HG03045 (cell line): ENCODE data around the gene MGMT.
"Not testable (repeated sequence)": the region's sequence is repeated elsewhere in the genome, so short reads cannot be mapped to it uniquely, and the experiment has no call there.

Experiments
- ATAC-seq: cut with Tn5 transposase; IDR thresholded peaks from one replicate; pipeline ENCODE4 v1.9.1; 2021; ENCODE audit warnings: mild to moderate bottlenecking, moderate library complexity; ENCODE audit not compliant: unreplicated experiment

Gene MGMT

GRCh38 chr10:129466703-129467358, at the start of gene MGMT:
MGMT (plus strand) TSS chr10:129467241.
- peak; percentile 93 for ATAC-seq

DNA sequence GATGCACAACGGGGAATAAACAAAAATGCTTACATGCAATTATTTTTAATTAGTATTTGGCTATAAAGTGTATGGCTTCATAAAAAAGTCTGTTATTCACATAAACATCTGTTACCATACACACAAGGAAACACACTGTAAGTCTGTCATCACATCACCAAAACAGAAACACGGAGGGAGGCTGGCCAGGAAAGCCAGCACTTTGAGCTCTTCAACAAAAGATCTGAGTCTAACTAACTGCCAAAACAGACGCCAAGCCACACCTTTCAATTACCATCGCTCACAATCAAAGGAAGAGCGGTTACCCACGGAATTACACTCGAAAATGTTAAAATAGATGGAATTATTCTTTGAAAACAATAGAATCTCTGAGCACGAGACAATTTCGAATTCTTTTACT, 49.2 kb upstream of the MGMT start:
- no peak for ATAC-seq

DNA sequence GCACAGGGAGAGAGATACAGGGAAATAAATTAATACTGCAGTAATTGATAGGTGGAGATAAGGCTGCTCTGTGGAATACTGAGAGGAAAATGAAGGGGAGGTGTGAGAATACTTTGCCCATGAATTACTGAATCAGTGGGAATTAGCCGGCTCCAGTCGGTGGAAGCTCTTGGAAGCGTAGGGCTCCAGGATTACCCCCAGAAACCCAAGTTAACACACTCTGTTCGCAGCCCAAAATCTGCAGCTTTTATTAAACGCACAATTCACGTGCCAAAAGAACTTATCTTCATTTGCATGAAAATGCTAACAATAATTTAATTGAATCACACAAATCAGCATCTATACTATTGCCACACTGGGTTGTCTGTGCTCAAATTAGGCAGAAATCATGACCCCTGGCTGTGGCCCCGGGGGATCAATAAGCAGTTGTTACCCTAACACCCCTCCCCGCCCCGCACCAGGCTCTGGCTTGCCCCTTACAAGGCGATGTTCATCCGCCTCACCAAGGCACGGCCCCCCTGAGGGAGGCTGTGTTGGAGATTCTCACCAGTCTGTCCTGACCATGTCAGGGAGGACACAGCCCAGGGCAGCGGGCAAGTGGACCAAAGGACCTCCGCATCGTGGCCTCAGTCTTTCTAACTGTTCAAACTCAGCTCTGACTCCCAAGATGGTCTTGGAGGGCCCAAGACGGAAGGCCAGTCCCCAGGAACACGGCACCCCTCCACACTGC, 48.4 kb upstream of the MGMT start:
- no peak for ATAC-seq

- no peak for ATAC-seq
These were observed 47.6 kb upstream of the MGMT start for GRCh38 chr10:129419397-129419796.

DNA sequence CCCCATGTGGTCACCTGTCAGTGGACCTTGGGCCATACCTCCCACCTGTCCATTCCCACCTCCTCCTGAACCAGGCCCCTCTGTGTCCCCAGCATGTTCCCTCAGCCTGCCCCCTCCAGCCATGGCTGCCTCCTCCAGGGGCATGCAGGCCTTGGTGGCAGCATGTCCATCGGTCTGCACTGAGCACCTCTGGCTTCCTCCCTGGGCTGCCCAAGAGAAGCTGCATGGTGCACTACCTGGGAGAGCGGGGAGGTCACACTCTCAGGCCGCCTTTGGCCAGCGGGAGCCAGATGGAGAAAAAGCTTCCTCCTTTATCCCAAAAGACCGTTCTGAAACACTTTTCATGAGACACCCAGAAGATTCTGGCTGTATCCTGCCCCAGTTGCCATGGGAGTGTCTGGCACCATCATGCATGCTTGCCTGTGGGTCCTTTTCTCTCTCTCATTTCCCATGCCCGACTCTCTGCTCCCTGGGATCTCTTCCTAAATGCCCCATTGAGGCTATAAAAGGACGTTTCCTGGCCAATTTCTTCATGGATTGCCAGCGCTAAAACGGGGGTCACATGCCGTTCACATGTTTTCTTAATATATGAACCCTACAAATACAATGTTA, 45.5 kb upstream of the MGMT start:
- no peak for ATAC-seq

DNA sequence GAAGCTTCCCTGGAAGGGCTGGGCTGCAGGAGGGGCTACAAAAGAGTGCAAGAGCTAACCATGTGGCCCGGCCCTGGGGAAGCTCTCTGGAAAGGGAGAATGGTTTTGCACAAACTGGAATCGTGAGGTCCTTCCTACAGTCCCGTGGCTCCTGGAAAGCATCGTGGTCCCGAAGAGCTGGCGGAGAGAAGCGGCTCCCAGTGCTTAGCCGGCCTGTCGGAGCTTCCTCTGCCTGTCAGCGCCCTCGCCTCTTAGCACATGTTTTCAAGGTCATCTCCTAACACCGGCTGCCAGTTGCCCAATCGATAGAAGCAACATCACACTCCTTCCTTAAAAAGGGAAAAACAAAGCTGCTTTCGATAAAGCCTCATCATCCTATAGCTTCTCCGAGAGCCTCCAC, 42.1 kb upstream of the MGMT start:
- no peak for ATAC-seq

- ATAC-seq, result no peak
These were observed 40.4 kb upstream of the MGMT start for GRCh38 chr10:129426606-129427005.

DNA sequence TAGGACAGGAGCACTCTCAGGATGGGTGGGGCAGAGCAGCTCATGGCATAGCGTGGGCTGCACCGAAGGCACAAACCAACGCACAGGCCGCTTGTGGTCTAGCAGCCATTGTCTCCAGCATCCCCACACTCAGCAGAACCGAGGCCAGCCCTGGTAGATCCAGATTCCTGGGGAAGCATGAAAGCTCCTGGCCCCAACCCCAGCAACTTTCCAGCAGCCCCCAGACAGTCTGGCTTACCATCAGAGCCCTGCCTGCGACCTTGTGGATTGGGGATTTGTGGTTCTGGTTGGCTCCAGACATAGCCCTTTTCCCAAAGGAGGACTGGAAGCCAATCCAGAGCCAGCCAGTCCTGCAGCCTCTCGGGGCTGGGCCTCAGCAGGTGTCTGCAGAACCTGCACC, 33.8 kb upstream of the MGMT start:
- no peak for ATAC-seq

DNA sequence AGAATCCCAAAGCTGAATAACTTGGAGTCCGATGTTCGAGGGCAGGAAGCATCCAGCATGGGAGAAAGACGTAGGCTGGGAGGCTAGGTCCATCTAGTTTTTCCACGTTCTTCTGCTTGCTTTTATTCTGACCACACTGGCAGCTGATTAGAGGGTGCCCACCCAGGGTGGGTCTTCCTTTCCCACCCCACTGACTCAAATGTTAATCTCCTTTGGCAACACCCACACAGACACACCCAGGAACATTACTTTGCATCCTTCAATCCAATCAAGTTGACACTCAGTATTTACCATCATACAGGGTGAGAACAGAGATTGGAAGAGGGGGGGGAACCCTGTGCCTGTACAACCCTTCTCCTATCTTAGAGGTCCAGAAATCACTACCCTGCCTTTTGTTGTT, 31.3 kb upstream of the MGMT start:
- ATAC-seq, result not testable (repeated sequence)

DNA sequence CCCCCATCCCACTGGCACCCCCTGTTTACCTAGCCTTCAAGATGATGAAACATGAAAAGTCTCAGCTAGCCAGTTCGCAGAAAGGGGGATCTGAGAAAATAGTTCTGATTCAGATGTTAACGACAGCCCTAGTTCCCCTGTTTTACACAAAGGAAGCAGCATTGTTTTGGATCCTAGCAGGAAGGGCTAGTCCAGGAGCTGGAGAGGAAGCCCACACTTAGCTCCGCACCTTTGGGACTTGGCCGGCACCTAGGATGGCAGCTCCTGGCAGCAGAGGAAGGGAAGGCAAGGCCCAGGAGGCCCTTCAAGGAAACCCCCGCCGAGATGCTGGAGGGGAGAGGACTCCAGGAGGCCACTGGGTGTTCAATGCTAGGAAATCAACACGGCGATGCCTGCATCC, 29.0 kb upstream of the MGMT start:
- no peak for ATAC-seq

DNA sequence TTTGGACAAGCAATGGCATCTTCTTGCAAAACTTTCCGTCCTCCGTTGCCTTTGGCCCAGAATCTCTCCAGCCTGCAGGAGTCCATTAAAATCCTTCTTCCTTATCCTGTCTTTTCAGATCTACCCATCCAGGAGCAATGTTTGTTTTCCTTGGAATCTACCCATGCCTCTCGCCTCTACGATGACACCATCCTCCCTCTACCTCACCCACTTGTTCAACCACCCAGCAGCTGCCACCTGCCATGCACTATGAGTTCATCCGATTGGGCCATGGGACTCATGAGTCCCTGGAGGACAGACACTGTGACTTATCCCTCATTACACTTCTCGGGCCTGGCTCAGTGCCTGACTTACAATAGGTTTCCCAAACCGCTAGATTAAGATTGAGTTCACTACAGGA, 26.8 kb upstream of the MGMT start:
- no peak for ATAC-seq

DNA sequence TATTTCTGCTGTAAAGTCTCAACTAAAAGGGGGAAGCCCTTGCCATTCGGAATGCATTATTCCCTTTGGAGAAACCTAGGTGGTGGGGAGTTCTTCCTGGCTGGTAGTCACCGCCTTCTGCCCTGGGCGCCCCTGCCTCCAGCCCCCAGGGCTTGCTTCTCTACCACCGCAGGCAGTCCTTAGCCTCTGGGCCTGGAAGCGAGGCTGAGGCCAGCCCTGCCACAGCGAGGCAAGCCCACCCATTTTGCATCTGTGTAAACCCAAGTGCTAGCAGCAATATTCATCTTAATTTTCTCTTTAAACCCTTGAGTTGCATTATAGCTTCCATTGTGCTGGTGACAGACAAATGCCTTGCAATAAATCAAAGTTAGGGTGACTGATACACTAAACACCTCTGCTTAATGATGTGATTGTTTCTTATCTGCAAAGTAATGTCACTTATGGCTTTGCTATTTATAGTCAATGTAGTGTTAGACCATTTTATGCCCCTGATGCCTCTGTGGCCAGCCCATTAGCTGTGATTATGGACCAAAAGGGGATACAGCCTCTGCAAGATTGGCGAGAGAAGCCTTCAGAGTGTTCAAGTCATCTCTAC, 26.2 kb upstream of the MGMT start:
- ATAC-seq, result no peak

DNA sequence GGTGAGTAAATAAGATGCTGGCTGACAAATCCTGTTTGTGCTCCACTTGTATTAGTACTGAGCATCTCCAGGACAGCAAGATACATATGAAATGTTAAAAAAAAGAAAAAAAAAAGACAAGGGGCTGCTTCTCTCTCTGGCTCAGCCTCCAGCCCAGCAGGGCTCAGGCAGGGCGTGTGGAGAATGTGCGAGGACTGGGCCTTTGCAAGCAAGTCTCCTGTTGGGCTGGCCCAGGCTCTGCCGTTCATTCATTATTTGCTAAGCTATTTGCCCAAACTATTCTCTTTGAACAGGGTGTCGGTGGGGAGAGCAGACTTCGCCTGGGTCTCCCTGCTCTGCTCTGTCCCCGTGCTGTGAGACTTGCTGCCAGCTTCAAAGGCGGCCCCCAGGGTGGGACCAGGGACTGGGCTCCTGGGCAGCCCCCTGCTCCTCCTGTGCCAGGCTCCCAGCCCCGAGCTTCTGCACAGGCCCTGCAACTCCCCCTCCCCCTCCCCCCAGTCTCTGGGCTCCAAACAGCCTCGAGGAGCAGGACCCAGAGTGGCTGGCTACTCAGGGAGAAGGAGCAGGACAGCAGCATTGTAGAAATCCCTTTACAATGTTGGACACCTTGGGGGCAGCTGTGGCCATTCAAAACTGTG, 25.6 kb upstream of the MGMT start:
- ATAC-seq, result no peak

DNA sequence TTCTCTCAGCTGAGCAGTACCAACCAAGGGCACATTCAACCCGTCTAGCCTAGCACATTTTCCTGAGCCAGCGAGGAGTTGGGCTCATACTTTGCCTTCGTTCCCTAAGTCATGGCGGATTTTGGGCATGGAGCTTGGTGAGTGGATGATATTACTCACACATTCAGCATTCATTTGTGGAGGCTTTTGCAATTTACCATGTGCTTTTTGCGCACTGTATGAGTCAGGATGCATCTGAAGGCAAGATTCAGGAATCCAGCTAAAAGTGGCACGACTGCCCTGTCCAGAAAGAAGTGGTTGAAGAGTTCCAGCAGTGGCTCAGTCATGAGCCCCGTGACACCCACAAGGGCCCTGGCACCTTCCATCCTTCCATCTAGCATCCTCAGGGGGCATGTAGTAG, 24.2 kb upstream of the MGMT start:
- no peak for ATAC-seq

- no peak for ATAC-seq
These were observed 22.7 kb upstream of the MGMT start for GRCh38 chr10:129444359-129444758.

DNA sequence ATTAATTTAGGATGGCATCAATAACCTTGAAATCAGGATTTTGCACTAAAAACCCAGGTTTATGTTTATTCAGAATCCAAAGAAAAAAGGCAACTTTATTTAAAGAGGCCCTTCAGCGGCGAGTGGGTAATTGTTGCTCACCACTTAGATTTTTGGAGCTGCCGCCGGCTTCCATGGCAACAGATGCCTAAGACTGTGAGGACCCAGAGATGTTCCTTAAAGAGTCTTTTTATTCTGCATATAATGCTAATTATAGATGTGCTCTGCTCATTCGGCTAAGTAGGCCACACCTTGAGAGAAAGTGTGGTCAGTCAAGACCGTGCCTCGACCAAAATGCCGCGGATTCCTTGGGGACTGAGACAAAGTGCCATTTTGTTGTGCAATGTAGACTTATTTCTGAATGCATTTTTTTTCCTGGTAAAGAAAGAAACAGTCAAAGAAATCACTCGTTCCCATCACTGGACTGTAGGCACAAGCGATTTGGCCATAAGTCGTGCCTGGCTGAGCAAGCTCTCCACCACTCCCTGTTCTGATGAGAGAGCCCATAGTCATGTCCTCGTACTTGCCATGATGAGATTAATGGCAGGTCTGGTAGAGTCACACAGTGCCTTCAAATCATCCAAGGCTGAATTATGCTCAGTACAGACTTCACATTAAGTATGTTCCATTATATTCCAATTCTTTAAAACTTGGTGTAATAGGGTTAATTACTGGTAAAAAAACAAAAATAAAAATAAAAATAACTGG, 21.4 kb upstream of the MGMT start:
- no peak for ATAC-seq

DNA sequence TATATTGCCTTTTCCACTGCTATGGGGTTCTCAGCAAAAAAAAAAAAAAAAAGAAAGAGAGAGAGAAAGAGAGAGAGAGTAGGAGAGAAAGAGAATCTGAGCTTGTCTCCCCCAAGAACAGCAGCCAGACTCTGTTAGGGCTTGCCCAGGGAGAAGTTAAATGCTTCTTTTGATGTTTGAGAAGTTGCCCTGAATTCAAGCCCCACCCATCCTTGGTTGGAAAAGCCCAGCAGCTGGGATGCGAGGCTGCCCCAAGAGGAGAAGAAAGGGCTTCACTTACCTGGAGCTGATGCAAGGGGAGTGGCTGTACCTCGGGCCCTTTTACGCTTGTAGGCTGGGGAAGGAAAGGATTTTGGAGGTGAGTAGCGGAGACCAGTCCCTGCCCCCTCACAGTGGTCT, 20.9 kb upstream of the MGMT start:
- ATAC-seq, result no peak

DNA sequence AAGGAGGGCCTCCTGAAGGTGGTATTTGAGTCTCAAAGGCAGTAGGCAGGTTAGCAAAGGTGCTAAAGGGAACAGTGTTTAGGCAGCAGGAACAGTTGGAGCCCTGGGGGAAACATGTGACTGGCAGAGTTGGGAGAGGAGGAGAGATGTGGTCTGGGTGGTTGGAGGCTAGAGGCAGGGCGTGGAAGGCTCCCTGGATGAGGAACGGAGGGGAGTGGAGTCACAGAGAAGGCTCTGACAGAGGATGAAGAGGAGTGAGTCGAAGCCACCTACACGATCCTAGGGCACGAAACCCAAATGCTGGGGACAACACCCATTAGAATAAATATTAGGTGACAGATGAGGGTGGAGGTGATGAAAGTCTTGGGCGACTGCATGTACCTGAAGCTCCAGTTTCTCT, 19.6 kb upstream of the MGMT start:
- ATAC-seq, result no peak

GRCh38 chr10:129448086-129448485, 19.0 kb upstream of the MGMT start:
- no peak for ATAC-seq

DNA sequence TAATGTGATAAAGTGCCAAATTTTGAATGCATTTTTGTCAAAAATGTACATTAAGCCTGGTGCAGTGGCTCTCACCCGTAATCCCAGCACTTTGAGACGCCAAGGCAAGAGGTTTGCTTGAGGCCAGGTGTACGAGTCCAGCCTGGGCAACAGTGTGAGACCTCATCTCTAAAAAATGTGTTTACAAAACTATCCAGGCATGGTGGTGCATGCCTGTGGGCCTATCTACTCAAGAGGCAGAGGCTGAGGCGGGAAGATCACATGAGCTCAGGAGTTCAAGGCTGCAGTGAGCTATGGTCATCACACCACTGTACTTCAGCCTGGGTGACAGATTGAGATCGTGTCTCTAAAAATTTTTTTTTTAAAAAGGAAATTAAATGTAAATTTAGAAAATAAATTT, 18.5 kb upstream of the MGMT start:
- ATAC-seq, result no peak

DNA sequence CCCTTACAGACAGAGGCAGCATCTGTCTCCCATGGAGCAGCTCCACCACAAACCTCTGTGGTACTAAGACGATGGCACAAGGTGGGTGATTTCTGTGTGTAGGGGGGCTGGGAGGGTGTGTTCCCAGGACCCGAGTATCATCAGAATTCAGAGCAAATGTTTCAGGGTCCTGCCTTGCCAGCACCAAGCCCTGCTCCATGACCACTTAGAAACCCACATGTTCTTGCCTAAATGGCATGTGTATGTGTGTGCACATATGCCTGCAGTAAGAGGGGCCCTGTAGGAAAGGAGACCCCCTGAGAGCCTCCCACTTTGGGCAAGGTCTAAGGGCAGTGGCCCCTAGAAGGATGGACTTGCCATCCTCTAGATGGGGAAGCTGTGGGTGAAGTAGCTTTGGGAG, 17.1 kb upstream of the MGMT start:
- no peak for ATAC-seq
